HuH-7.5 (cell line): ENCODE measurements around the gene PTPRN2.
"Not testable (repeated sequence)": the region's sequence is repeated elsewhere in the genome, so short reads cannot be mapped to it uniquely, and the experiment has no call there.

Experiments
- DNase-seq: peaks from one replicate; pipeline ENCODE4 v3.0.0; 2011; ENCODE audit warnings: low spot score

PTPRN2 gene

DNA sequence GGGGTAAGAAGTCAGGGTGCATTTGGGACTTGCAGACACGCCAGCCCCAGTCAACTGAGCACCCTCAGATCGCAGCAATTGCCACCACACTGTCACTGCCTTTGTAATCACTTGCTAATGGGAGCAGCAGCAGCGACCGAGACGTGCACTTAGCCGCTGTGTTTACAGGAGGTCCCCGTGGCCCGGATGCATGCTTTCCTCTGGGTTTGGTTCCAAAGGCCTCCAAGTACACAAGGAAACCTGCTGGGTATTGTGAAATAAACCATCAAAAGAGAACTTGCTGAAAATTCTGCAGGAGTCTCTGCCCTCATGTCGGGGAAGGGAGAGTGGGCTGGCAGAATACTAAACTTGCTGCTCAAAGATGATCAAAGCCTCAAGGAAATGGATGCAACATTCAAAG, 909.1 kb downstream of the PTPRN2 start:
- DNase-seq = no peak

DNA sequence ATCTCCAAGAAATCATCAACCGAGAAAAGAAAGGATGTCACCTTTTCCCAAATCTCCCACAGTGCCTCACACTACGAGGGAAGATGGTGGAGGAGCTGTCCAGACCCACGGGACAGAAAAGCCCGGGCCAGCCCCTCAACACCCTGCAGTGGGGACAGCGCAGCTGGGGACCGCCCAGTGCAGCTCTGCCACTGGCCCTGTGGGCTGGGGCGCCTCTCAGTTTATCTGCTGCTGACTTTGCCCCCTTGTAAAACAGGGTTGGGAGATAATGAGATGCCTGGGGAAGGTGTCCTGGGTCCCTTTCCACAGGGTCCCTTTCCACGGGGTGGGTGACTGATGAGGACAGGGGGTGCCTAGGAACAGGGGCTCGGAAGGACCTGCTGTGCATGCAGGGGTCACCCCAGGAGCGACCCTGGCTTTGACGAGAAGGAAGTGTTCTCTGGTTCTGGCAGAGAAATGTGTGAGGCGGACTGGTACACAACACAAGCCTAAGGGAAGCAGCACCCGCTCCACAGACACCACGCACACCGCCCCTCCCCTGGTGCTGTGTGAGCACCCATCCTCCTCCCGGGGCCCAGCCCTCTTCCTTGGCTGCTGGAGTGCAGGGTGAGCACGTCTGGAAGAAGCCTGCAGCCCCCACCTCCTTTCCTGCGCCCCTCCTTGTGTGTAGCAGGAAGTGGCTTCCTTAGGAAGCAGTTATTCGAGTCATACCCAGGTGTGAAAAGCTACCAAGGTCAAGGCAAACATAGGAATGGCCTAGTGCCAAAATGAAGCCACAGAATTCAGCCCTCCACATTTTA, 911.0 kb downstream of the PTPRN2 start:
- no peak for DNase-seq

DNA sequence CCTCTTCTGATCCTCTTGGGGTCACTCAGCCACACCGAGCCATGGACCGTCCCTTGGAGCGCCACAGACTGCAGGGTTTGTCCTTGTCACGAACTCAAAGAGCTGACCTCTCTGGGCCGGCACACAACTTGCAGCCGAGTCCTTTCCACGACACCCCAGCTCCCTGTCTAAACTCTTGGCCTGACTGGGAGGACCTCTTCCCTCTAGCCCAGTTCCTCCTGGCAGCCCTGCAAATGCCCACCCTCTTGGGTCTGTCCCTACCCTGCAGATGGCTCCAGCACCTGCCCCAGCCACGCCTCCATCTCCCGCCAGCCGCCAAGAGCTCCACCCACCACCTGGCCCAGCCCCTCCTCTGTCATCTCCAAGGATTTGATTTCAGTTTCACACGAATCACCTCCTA, 911.6 kb downstream of the PTPRN2 start:
- DNase-seq = no peak

DNA sequence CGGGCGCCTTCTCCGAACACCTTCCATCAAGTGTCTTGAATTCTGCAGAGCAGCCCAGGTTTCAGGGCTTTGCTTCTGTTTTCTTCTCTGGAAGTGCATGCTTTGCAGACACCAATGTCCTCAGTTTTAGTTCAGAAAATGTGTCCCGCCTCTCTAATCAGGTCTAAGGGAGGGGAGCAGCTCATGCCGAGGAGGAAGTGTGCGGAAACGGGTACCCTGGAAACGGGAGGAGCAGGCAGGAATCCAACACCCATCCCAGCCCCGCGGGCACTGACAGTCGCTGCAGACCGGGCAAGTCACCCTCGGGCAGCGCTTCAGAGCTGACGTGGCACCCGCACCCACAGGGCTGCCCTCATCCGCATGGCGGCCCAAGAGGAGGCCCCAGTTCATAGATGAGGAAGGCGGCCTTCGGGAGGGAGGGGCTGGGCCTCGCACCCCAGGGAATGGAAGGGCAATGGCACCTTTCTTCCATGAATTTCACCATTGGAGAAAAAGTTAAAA, 912.1 kb downstream of the PTPRN2 start:
- no peak for DNase-seq

DNA sequence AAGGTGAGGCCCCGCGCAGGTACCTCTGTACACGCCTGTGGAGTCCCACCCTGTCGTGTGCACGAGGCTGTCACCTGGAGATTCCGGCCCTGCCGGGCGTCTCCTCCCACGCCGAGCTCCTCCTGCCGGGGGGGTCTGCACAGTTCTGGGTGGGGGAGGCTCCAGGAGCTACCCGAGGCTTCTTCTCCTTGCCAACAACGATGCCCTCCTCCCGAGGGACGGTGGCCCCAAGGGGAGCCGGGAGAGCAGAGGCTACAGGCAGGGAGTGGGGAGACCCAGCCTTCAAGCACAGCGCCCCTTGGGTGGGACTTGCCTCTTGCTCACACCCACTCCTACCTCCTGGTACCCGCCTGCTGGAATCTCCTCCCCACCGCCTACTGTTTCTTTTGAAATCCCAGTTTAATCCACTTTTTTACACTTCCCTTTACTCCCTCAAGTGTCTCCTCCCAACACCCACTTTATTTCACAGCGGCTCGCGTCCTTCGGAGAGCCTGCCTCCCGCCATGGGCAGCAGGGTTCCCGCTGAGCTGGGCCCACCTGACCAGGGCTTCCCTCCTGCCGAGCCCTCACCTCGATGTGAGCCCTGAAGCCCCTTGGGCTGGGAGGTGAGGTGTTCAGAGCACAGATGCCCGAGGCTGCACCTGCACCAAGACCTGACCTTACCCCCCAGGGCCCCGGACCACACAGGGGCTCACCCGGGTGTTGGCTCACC, 912.8 kb downstream of the PTPRN2 start:
- no peak for DNase-seq

DNA sequence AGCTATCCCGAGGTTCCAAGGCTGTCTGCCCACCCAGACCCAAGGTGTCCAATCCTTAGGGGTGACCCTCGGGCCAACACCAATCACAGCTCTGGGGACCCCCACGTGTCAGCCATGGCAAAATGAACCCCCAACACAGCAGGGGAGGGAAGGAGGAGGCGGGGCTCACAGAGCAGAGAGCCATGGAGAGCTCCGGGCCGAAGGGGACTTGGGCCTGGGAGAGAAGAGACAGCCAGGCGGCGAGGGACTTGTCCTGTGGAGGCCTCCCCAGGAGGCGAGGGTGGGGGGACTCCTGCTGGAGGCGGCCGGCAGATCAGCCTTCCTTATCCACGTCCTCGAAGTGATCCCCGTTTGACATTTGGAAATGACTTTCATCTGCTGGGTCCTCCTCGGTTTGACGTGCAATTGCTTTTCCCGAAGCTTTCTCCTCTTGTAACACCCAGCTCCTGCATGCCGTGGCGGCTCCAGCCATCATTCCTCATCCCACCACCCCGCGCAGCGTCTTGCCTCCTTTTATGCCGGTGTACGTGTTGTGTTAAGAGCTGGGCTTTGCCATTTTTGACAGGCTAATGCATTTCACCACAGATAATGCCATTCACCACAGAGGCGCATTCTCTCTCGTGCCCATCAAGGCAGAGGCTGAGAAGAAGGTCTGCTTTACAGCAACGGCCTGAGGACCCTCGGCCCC, 913.5 kb downstream of the PTPRN2 start:
- DNase-seq = no peak

DNA sequence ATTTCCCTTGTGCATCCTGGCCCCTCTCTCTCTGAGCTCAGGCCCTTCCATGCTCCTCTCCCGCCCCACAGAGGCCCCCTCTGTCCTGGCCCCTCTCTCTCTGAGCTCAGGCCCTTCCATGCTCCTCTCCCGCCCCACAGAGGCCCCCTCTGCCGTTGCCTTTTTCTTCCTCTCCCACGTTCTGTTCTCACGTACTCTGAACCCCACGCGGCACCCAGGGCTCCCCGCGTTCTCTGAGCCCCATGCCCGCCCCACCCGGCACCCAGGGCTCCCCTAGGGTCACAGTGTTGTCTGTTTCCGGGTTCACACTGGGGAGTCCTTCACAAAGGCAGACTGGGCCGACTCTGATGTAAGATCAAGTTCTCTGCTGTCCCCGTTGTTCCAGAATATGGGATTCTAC, 914.0 kb downstream of the PTPRN2 start:
- DNase-seq = no peak

DNA sequence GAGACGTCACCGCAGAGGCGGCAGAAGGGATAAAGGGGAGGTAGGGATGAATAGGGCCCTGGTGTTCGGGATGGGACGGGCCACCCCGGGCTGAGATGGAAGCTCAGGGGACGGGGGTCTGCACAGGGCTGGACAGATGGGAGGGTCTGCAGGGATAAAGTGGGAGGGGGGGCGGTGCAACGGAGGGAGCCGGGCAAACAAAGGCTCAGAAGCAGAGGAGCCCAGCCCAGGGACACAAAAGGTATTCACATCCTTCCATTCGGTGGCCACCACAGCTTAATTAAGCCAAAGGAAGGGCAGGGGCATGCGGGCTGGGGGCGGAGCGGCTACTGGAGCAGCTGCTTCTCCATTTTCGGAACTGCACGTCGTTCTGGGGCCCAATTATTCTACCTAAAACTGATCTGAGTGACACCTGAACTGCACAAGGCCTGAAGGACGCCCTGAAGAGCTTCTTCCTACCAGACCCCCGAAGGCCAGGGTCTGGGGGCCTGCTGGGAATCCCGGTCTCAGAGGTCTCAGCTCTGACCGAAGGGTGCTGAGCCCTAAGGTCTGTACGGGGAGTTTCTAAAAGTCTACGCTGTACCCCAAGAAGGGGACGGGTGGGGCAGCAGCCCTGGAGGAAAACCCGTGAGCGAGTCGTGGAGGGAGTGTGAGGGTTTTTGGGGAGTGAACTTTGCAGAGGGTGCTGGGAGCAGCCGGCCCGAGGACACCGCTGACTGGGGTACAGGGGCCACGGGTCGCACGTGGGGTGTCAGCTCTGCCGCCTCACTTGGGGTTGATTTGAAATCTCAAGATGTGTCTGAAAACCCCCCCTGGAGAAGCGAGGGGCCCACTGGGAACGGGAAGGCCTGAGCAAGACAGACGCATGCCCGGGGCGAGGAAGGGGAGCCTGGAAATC, 916.0 kb downstream of the PTPRN2 start:
- DNase-seq = no peak

DNA sequence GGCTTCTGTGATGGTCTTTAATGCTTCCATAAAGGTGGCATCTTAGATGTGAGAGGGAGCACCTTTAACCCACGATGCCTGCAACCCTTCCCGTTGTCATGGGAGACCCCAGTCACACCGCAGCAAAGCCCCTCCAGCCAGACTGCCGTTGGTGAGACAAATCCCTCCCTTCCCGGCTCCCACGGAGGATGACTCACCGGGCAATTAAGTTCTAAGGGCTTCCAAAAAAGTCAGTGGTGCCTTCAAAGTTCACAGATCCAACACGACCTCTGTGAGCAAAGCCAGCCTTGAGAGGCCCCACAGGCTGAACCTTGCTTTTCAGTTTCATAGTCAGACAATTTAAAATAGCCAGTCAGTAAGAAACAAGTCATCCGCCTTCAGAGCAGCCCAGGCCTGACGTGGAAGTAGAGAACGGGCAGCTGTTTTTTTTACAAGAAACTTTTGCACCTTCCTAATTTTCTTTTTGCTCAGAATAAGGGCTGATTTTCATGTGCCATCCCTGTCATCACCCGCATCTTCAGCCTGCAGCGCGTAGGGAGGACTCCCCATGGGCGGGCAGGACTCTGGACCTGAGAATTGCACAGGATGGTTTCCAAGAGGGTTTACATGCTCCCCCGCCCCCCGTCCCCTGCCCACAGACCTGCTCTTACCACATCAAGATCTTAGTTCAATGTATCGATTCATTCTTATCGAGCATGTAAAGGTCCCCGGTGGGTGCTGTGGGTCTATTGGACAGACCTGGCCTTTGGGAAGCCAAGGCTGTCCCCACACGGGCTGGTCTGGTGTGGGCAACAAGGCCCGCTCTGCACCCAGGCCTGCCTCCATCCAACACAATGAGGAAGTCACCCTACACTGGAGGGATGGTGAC, 916.9 kb downstream of the PTPRN2 start:
- no peak for DNase-seq

DNA sequence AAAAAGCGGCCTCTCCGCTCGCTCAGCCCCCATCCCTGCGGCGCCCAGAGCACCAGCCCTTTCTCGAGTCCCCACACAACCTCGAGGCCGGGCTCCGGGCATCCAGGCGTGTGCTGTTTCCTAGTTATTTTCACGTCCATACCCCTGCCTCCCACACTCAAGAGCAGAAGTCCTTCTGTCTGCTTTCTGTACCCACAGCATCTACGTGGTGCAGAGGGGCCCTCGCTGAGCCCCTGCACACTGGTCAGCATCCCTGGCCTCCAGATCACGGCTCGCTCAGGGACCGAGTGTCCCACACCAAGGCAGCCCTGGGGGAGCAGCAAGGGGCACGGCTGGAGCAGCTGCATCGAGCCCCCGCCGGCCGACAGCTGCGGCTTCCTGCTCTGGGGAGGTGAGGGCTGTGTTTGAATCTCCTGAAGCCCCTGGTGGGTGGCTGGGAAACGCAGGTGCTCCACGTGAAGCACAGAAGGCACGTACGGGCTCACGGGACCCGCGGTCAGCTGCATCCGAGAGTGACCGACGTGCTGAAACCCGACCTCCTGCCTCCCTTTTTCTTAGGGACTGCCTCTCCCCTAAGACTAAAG, 917.8 kb downstream of the PTPRN2 start:
- no peak for DNase-seq

DNA sequence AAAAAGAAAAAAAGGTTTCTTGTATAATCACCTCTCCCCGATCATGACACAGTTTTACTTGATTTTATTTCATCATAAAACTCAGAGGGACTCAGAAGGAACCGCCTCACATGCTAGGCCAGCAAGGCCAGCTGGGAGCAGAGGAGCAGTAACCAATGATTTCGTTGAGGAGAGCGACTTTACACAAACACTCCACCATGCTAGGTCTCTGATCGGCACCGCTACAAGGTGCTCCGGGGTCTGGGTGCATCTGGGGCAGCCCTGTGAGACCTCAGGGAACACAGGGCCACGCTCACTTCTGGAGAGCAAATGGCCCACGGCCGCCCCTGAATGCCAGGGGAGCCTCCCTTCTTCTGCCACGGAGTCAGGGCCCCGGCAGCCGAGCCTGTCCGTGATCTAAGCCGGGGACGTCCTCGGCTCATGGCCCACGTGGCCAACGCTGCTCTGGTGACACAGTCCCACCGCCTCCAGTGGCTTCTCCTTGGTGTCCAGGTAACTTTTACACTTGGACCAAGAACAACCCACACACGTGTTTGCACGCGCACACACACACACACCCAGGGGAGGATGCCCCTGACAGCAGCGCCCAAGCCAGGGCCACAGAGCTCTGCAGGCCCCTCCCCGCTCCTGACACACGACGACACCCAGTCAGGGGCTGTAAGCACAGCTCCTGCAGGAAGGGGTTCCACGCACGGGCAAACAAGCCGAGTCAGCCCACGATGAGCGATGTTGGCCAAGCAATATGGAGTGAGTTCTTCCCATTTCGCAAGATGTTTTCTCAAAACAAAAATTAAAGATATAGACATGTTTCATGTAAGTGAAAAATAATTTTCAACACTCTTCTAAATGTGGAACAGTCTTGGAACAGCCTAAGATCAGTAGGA, 918.5 kb downstream of the PTPRN2 start:
- no peak for DNase-seq

DNA sequence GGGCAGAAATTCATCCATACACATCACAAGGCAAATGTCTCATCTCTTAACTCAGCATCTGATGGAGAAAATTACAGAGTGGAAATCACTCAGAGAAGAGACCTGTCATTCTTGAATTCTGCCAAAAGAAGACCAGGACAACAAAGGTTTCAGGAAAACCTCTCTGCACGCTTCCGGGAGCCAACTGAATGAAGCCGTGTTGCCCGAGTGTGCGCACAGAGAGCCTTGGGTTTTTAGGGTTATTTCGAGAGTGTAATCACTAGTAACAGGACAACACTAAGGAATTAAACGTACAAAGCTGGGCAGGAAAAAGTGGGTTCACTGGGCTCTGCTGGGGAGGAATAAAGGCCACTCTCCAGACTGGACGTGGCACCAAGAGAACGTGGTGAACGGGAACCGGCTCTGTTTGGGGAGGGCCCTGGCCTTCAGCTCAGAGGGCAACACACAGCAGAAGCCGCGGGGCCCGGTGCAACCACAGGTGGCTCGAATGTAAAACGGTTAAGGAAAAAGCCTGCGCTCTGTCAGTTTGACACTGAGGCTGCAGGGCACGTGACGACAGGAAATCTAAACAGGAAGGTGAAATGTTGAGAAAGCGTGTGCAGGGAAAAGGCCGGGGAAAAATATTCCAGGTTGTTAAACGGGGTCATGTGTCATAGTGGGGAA, 919.3 kb downstream of the PTPRN2 start:
- DNase-seq = no peak

DNA sequence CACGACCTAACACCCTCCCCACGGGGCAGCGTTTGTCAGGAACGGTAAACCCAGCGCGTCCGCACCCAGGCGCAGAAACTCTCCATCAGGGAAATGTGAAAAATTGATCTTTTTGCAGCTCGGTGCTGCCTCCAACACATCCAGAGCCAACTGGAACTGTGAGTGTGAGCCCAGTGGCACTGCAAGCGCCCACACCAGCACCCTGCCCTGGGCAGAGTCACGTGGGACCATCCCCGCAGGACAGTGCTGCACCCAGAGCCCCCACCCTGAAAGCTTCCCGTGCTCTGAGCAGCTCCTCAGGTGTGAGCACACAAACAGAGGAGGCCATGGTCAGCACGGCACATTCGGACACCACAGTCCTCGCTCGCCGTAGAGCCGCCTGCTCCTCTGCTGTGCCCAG, 919.9 kb downstream of the PTPRN2 start:
- no peak for DNase-seq

DNA sequence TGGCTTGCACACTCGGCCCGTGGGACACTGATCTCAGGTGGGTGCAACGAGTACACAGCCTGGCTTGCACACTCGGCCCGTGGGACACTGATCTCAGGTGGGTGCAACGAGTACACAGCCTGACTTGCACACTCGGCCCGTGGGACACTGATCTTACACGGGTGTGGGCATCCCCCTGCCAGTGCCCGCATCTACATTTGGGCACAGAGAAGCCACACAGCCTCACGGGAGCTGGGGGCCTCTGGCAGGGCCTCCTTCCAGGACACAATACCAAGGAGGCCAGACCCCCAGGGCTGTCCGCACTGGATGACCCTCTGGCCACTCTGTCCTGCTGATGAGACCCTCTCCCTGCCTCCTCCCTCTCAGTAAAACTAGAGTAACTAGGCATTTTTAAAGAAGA, 920.4 kb downstream of the PTPRN2 start:
- no peak for DNase-seq

DNA sequence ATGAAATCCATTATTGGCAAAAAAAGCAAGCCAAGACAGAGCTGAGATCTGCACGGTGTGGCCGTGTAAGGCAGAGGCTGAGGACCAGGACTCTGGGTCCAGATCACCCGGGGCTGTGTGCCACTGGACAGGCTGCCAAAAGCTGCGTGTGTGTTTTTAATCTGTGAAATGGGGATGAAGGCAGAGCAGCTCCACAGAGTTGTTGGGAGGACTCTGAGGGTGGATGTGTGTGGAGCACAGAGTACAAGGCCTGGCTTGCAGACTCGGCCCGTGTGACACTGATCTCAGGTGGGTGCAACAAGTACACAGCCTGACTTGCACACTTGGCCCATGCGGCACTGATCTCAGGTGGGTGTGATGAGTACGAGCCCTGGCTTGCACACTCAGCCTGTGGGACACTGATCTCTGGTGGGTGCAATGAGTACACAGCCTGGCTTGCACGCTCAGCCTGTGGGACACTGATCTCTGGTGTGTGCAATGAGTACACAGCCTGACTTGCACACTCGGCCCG, 921.0 kb downstream of the PTPRN2 start:
- no peak for DNase-seq

DNA sequence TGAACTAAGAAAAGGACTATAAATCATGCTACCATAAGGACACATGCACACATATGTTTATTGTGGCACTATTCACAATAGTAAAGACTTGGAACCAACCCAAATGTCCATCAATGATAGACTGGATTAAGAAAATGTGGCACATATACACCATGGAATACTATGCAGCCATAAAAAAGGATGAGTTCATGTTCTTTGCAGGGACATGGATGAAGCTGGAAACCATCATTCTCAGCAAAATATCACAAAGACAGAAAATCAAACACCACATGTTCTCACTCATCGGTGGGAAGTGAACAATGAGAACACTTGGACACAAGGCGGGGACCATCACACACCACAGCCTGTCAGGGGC, 922.0 kb downstream of the PTPRN2 start:
- DNase-seq = not testable (repeated sequence)

DNA sequence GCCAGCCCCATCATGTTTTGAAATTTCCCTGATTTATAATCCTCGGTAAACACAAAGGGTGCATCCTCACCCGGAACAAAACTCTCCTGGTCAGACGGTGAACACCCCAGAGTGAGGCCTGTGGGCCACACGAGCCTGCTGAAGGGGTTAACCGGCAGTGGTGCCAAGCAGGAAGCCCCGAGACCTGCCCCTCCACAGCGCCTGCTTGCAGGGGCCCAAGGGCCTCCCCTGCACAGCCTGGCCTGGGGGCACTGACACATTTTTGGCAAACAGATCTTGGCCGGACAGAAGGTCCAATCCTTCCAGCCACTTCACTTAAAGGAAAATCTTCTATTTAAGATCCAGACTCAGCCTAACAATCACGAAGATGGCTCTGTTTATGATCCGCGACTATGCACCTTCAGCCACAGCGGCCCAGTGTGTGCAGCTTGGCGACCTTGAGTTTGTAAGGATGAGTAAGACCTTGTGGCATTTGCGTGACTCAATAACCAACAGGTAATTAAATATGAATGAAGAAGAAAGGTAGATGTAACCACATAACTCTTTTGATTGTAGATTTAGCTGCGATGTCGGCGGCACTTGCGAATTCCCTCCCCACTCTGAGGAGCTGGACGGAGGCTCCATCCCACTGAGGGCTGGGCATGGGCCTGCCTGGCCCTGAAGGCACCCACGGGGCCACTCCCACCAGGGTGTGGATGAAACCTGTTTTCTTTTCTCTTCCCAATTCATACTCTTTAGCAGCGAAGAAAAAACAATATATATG, 922.6 kb downstream of the PTPRN2 start:
- no peak for DNase-seq

DNA sequence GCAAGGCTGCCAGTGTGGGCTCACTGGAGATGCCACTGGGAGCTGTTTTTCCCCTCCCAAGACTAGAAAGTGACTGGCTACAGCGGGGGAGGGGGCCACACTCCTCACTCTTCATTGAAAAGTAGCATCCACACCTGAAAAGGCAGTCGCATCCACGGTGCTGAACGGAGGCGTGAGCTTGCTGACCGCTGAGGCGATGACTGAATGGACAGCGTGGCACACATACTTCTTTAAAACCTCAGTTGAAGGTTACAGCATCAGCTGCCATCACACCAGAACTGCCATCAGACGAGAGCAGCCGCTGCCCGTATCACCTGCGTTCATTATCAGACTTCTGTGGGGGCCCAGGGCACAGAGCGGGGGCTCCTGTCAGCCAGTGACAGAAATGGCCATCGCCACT, 923.6 kb downstream of the PTPRN2 start:
- no peak for DNase-seq
